ENCODE results near the gene RANBP9. TPM values are rescaled to one million over a fixed set of nuclear protein-coding genes. Genes with fewer than 3 reads are reported as not detected.

The RANBP9 gene
- total and polyA plus RNA-seq, 9 of the 15 experiments (the other 6 are each of a cell fraction or from before 2014, with no cell fraction given), result 27.5 to 130 (median 61.5) TPM

GRCh38 chr6:13678255-13678983 lies 33.2 kb downstream of the RANBP9 start (continued):
- TF ChIP-seq HNRNPH1 (optimal IDR thresholded peaks at IDR 0.05; ENCODE audit: low read depth, low read length) (no peak), ZNF124 (CRISPR knock-in tag; IDR thresholded peaks at IDR 0.05) (no peak), NCOA4 (IDR thresholded peaks at IDR 0.05; ENCODE audit: partially characterized antibody) (no peak), POLR2AphosphoS5 (IDR thresholded peaks at IDR 0.05; ENCODE audit: control insufficient read depth, insufficient read depth, low read depth, low read length) (peak; percentile 98), CBFA2T3 (IDR thresholded peaks at IDR 0.05) (peak; percentile 97), NFE2L1 (tag; IDR thresholded peaks at IDR 0.05; ENCODE audit: borderline replicate concordance, low read depth) (no peak), ZNF253 (CRISPR knock-in tag; conservative IDR thresholded peaks at IDR 0.05) (no peak), KDM4B (IDR thresholded peaks at IDR 0.05; ENCODE audit: borderline replicate concordance in 2 of 2, low read depth in 1 of 2) (no peak), KDM1A (IDR thresholded peaks at IDR 0.05) (peak; percentile 82), ESRRB (CRISPR knock-in tag; IDR thresholded peaks at IDR 0.05; ENCODE audit: borderline replicate concordance) (no peak), SMARCC2 (IDR thresholded peaks at IDR 0.05; ENCODE audit: low read depth) (peak; percentile 92), RERE (CRISPR knock-in tag; IDR thresholded peaks at IDR 0.05; ENCODE audit: borderline replicate concordance) (no peak), MED1 (CRISPR knock-in tag; IDR thresholded peaks at IDR 0.05; ENCODE audit: borderline replicate concordance) (no peak), HNRNPL (IDR thresholded peaks at IDR 0.05; ENCODE audit: low read depth, low read length) (0 out of 2 replicates have a peak, but pooled peaks have one; percentile 53), NR3C1 (CRISPR knock-in tag; IDR thresholded peaks at IDR 0.05) (no peak), FOXJ2 (tag; IDR thresholded peaks at IDR 0.05) (peak; percentile 61; the same call in 1 of the 2 replicates), CBX3 (IDR thresholded peaks at IDR 0.05; ENCODE audit: borderline replicate concordance in 1 of 2, low read length in 2 of 2) (peak in 1 of 2 experiments; percentile 82; a peak in 2 of 3 replicates), NCOR1 (IDR thresholded peaks at IDR 0.05) (peak; percentile 93), CHCHD3 (CRISPR knock-in tag; IDR thresholded peaks at IDR 0.05) (no peak), ZNF449 (CRISPR knock-in tag; IDR thresholded peaks at IDR 0.05) (no peak), RFX7 (CRISPR knock-in tag; IDR thresholded peaks at IDR 0.05) (0 out of 2 replicates have a peak, but pooled peaks have one; percentile 27), RHOXF2B (CRISPR knock-in tag; conservative IDR thresholded peaks at IDR 0.05) (no peak), TRIM28 (IDR thresholded peaks at IDR 0.05) (no peak), BHLHE40 (IDR thresholded peaks at IDR 0.05; ENCODE audit: low read length) (0 out of 2 replicates have a peak, but pooled peaks have one; percentile 41)

All from K562 (cell line).